ENCODE measurements around the gene PGAP3. TPM values are rescaled to one million over a fixed set of nuclear protein-coding genes. Genes with fewer than 3 reads are reported as not detected.

The PGAP3 gene
- total RNA-seq, 2 donors from 2014 or later, result 44.6 to 50.0 TPM

GRCh38 chr17:39638317-39638716 is 49.5 kb downstream of the PGAP3 start:
- Histone ChIP-seq H3K27ac (no peak overlapping the region), H3K4me1 (replicated peaks) (peaks cover 19% of the 10 kb centered on the region), H3K9me3 (no peaks in the 10 kb centered on the region), H3K27me3 (replicated peaks; ENCODE audit: insufficient read depth) (no peaks in the 10 kb centered on the region), H3K36me3 (no peaks in the 10 kb centered on the region), H3K4me3 (peak overlapping the region in 1 of 2 donors; percentile 66)
- TF ChIP-seq POLR2A (IDR thresholded peaks at IDR 0.05) (no peak), POLR2AphosphoS5 (IDR thresholded peaks at IDR 0.05) (no peak), CTCF (IDR thresholded peaks at IDR 0.05) (no peak)
- intact Hi-C loops (cut with DNase I), result loop anchor here (5.0 kb wide), 1 partner anchor 39 kb away; no protein-coding TSS in a partner anchor
- no peak for DNase-seq (ENCODE audit: low spot score)
- 90% methylated on average over 7 of the region's 7 CpGs for WGBS

GRCh38 chr17:39636927-39637736 is 50.7 kb downstream of the PGAP3 start, which contains the start of gene STARD3:
Gene STARD3, plus strand, starts transcription at chr17:39637144. Its CDS starts 16,388 bp downstream, at chr17:39653532.
- intact Hi-C loops (cut with DNase I), result loop anchor here (5.0 kb wide), 1 partner anchor 40 kb away; no protein-coding TSS in a partner anchor

GRCh38 chr17:39636587-39636926 is 51.3 kb downstream of the PGAP3 start:
- no peaks in the 10 kb centered on the region for H3K36me3 ChIP-seq
- DNase-seq (ENCODE audit: low spot score), result no peak
- WGBS, result 16% methylated on average over 6 of the region's 6 CpGs
- H3K4me1 ChIP-seq (replicated peaks), result peaks cover 32% of the 10 kb centered on the region
- peak overlapping the region; percentile 62 to 66 for H3K4me3 ChIP-seq
- intact Hi-C loops (cut with DNase I), result loop anchor here (5.0 kb wide), 1 partner anchor 41 kb away; no protein-coding TSS in a partner anchor
- TF ChIP-seq CTCF (IDR thresholded peaks at IDR 0.05) (no peak), POLR2A (IDR thresholded peaks at IDR 0.05) (no peak), POLR2AphosphoS5 (IDR thresholded peaks at IDR 0.05) (no peak)
- H3K9me3 ChIP-seq, result no peaks in the 10 kb centered on the region
- H3K27me3 ChIP-seq (replicated peaks; ENCODE audit: insufficient read depth), result no peaks in the 10 kb centered on the region
- peak overlapping the region; percentile 76 to 87 for H3K27ac ChIP-seq

More at GRCh38 chr17:39636927-39637736, 50.7 kb downstream of the PGAP3 start, which contains the start of gene STARD3:
- Histone ChIP-seq H3K4me1 (replicated peaks) (peaks cover 26% of the 10 kb centered on the region), H3K27ac (peak within 1 kb of the TSS; percentile 76 to 87), H3K9me3 (no peaks in the 10 kb centered on the region), H3K27me3 (replicated peaks; ENCODE audit: insufficient read depth) (no peaks in the 10 kb centered on the region), H3K4me3 (peak within 1 kb of the TSS; percentile 62 to 66), H3K36me3 (no peaks in the 10 kb centered on the region)
- WGBS, result under 1% methylated on average over 68 of the region's 69 CpGs
- TF ChIP-seq CTCF (IDR thresholded peaks at IDR 0.05), result peak in 3 of 4 experiments; percentile 14 to 44 (median 35)
- peak; percentile 89 for TF ChIP-seq POLR2AphosphoS5 (IDR thresholded peaks at IDR 0.05)
- peak; percentile 64 for TF ChIP-seq POLR2A (IDR thresholded peaks at IDR 0.05)
- DNase-seq (ENCODE audit: low spot score), result peak; percentile 91

GRCh38 chr17:39635614-39636176 is 52.2 kb downstream of the PGAP3 start:
- TF ChIP-seq POLR2A (IDR thresholded peaks at IDR 0.05) (no peak), POLR2AphosphoS5 (IDR thresholded peaks at IDR 0.05) (no peak), CTCF (IDR thresholded peaks at IDR 0.05) (no peak)
- H3K4me1 ChIP-seq (replicated peaks), result peaks cover 33% of the 10 kb centered on the region
- no peaks in the 10 kb centered on the region for H3K9me3 ChIP-seq
- 90% methylated on average over 8 of the region's 8 CpGs for WGBS
- H3K36me3 ChIP-seq, result no peaks in the 10 kb centered on the region
- DNase-seq (ENCODE audit: low spot score), result no peak
- no peaks in the 10 kb centered on the region for H3K27me3 ChIP-seq (replicated peaks; ENCODE audit: insufficient read depth)
- H3K4me3 ChIP-seq, result no peak overlapping the region
- H3K27ac ChIP-seq, result peak overlapping the region; percentile 76 to 87
- intact Hi-C loops (cut with DNase I), result loop anchor here (5.0 kb wide), 1 partner anchor 42 kb away; no protein-coding TSS in a partner anchor
